Measurements from ENCODE around the gene SULT6B1.

SULT6B1 gene

GRCh38 chr2:37153224-37153623, 35.2 kb downstream of the SULT6B1 start:
- DNase-seq (ENCODE audit: low read depth in 2 of 2) = no peak

- DNase-seq (ENCODE audit: low read depth in 2 of 2) = no peak
These were observed 38.7 kb downstream of the SULT6B1 start for GRCh38 chr2:37149626-37150322.

GRCh38 chr2:37148325-37148724, 40.1 kb downstream of the SULT6B1 start:
- DNase-seq (ENCODE audit: low read depth in 2 of 2) = no peak

- DNase-seq (ENCODE audit: low read depth in 2 of 2) = no peak
These were observed 42.4 kb downstream of the SULT6B1 start for GRCh38 chr2:37146062-37146461.

- DNase-seq (ENCODE audit: low read depth in 2 of 2) = no peak
These were observed 44.5 kb downstream of the SULT6B1 start for GRCh38 chr2:37143974-37144373.

- DNase-seq (ENCODE audit: low read depth in 2 of 2) = no peak
These were observed 45.9 kb downstream of the SULT6B1 start for GRCh38 chr2:37142546-37142945.

- DNase-seq (ENCODE audit: low read depth in 2 of 2) = no peak
These were observed 55.6 kb downstream of the SULT6B1 start for GRCh38 chr2:37132914-37133313.

GRCh38 chr2:37125416-37125815, 63.1 kb downstream of the SULT6B1 start:
- DNase-seq (ENCODE audit: low read depth in 2 of 2) = no peak

GRCh38 chr2:37119157-37119556, 69.3 kb downstream of the SULT6B1 start:
- no peak for DNase-seq (ENCODE audit: low read depth in 2 of 2)
